ENCODE results near the gene CHD8. TPM values are rescaled to one million over a fixed set of nuclear protein-coding genes. Genes with fewer than 3 reads are reported as not detected.

The CHD8 gene, protein sequence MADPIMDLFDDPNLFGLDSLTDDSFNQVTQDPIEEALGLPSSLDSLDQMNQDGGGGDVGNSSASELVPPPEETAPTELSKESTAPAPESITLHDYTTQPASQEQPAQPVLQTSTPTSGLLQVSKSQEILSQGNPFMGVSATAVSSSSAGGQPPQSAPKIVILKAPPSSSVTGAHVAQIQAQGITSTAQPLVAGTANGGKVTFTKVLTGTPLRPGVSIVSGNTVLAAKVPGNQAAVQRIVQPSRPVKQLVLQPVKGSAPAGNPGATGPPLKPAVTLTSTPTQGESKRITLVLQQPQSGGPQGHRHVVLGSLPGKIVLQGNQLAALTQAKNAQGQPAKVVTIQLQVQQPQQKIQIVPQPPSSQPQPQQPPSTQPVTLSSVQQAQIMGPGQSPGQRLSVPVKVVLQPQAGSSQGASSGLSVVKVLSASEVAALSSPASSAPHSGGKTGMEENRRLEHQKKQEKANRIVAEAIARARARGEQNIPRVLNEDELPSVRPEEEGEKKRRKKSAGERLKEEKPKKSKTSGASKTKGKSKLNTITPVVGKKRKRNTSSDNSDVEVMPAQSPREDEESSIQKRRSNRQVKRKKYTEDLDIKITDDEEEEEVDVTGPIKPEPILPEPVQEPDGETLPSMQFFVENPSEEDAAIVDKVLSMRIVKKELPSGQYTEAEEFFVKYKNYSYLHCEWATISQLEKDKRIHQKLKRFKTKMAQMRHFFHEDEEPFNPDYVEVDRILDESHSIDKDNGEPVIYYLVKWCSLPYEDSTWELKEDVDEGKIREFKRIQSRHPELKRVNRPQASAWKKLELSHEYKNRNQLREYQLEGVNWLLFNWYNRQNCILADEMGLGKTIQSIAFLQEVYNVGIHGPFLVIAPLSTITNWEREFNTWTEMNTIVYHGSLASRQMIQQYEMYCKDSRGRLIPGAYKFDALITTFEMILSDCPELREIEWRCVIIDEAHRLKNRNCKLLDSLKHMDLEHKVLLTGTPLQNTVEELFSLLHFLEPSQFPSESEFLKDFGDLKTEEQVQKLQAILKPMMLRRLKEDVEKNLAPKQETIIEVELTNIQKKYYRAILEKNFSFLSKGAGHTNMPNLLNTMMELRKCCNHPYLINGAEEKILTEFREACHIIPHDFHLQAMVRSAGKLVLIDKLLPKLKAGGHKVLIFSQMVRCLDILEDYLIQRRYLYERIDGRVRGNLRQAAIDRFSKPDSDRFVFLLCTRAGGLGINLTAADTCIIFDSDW (N-terminal part only)
- total RNA-seq: 73.8 and 78.4 TPM in 2 replicates

DNA sequence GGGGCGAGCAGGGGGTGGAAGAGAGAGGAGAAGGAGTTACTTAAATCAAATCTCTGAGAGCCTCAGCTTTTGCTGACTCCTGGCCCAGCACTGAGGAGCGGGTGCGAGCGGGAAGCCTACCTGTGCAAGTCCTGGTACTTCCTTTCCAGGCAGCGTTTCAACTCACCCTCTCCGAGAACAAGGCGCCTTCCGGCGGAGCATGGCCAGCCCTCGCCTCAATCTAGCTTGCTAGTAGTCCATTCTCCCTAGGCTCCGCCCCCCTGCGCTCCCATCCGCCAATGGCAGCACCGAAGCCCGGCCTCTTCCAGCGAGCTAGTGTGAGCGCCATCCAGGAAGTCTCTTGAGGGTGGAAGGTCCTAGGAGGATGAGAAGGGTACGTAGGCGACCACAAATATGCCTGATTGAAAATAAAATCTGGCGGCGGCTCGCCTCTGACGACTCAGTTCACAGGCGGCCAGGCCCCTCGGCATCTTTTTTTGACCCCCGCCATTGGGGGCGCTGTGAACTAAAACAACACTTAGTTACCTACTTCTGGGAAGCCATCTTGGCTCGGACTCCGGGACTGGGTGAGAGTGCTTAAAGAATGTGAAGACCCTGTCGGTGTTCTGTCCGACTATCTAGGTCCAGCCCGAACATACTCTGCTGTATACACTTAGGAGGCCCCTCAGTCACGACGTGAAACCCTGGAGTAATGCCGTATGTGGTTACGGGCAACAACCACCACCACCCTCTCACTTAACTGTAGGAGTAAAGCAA lies at the start of gene CHD8:
TSS of gene CHD8 (minus strand) at position 212 of the 756 bp plus-strand sequence. CDS start 24,480 bp downstream, outside the sequence.

DNA sequence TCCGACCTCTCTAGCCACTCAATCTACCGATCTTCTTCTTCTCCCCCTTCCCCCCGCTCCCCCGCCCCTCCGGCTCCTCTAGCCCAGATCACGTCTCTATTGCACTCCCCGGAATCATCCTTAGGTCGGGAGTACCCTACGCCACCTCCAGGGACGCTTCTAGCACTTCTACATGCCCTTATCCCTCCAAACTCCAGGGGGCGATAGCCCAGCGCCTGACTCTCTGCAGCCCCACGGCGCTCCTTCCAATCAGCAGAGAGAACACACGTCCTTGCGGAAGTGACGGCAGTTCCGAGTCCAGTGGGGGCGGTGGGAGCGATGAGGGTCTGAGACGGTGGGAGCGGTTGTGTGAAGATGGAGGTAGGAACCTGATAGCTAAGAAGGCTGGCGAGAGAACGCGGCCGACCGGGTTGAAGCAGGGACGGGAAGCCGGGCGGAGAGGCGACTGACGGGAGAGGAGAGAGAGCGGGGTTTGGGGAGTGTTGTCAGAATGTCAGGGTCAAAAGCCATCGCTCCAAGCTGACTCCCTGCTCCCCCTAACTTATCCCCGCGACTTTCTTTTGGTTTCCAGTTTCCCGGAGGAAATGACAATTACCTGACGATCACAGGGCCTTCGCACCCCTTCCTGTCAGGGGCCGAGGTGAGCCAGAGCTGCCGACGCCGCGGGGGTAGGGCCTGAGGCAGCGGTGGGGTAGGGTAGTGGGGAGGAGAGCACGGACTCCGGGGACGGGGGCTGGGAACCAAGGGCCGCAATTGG lies 21.2 kb upstream of the CHD8 start, which contains the start of the genes RAB2B and TOX4:
TSS of gene RAB2B (minus strand) at position 35 of the 757 bp plus-strand sequence. CDS start 87 bp downstream, outside the sequence.
TSS of gene TOX4 (plus strand) at position 271 of the 757 bp plus-strand sequence. CDS start at position 355, 84 bp downstream.

GRCh38 chr14:21383848-21384493 lies 72.0 kb downstream of the CHD8 start, which contains the start of gene SUPT16H:
Gene SUPT16H (minus strand): TSS chr14:21384019. CDS start chr14:21383927, 92 bp downstream.

Small RNA genes within 50 kb of the gene (small RNA-seq; reads per million reads assigned to genes)
- gene RN7SL650P (not detected), gene SNORD8 (277 reads per million, percentile 99 among the genes with 10 or more reads in this experiment), gene SNORD9 (588 reads per million, percentile 99 among the genes with 10 or more reads in this experiment)

Other genes starting within 250 kb of the CHD8 start
- gene HNRNPC, start 186.7 kb downstream of the CHD8 start, total RNA-seq: 435 and 934 TPM in 2 replicates
- not detected in 2 replicates for gene RPGRIP1, start 176.0 kb downstream of the CHD8 start, total RNA-seq
- 55.2 and 55.4 TPM in 2 replicates for gene SUPT16H, start 72.1 kb downstream of the CHD8 start, total RNA-seq
- gene RAB2B, start 20.8 kb upstream of the CHD8 start, total RNA-seq: 17.6 and 17.7 TPM in 2 replicates
- gene TOX4, start 21.1 kb upstream of the CHD8 start, total RNA-seq: 37.1 and 39.7 TPM in 2 replicates
- gene METTL3, start 55.2 kb upstream of the CHD8 start, total RNA-seq: 40.8 and 54.4 TPM in 2 replicates
- 0.65 and 2.4 TPM in 2 replicates for gene SALL2, start 70.2 kb upstream of the CHD8 start, total RNA-seq
- not detected in 2 replicates for gene OR10G3, start 124.0 kb upstream of the CHD8 start, total RNA-seq
- not detected in 2 replicates for gene OR10G2, start 178.8 kb upstream of the CHD8 start, total RNA-seq
- gene OR4E2, start 197.7 kb upstream of the CHD8 start, total RNA-seq: not detected in 2 replicates
- not detected in 2 replicates for gene OR4E1, start 217.7 kb upstream of the CHD8 start, total RNA-seq

Data from placental epithelial cell (primary cell).